Ascending aorta (tissue), 2 donors: ENCODE results near the gene STX7. TPM values are rescaled to one million over a fixed set of nuclear protein-coding genes. Genes with fewer than 3 reads are reported as not detected.

Source experiments
- DNase-seq, 2 donors: peaks; one replicate each; pipeline ENCODE4 v3.0.0-alpha.2; 2019; ENCODE audit warnings: low spot score in 2 of 2
- H3K27ac ChIP-seq, 2 donors: fragments of 200-600 bp; sonication (generic); one replicate each; pipeline ENCODE4 v1.5.1; 2016 to 2017; ENCODE audit warnings: mild to moderate bottlenecking in 1 of 2
- H3K27me3 ChIP-seq: fragments of 200-600 bp; sonication (generic); one replicate; pipeline ENCODE4 v1.5.1; 2017
- H3K36me3 ChIP-seq, 2 donors: fragments of 200-600 bp; sonication (generic); one replicate each; pipeline ENCODE4 v1.5.1; 2016
- H3K4me1 ChIP-seq, 2 donors: fragments of 200-600 bp; sonication (generic); one replicate each; pipeline ENCODE4 v1.5.1; 2016 to 2017; ENCODE audit warnings: mild to moderate bottlenecking in 1 of 2
- H3K4me3 ChIP-seq, 2 donors: fragments of 200-600 bp; sonication (generic); one replicate each; pipeline ENCODE4 v1.5.1; 2016 to 2017; ENCODE audit warnings: mild to moderate bottlenecking in 1 of 2
- H3K9me3 ChIP-seq, 2 donors: fragments of 200-600 bp; sonication (generic); one replicate each; pipeline ENCODE4 v1.5.1; 2016
- CTCF ChIP-seq, 3 experiments: fragments of 200-600 bp in 2 of 3; fragments of 450-650 bp in 1 of 3; sonication (generic) in 2 of 3; IDR thresholded peaks; one replicate each; pipeline ENCODE4 v1.5.1; 2016 to 2019; ENCODE audit warnings: antibody characterized with exemption in 3 of 3, mild to moderate bottlenecking in 1 of 3, moderate library complexity in 1 of 3
- intact Hi-C: fragments of 100-400 bp; cut with DNase I; formaldehyde crosslinking; loops from one replicate; pipeline ENCODE4 v1.15.1; 2023
- total RNA-seq: library from RNA; depleted of rRNA; stranded (reverse); fragments of >200 nt; gene quantifications from one replicate; pipeline ENCODE4 v1.1.0, GENCODE V29; 2016

Gene STX7
- total RNA-seq, 1 donor from 2014 or later, result 18.3 TPM

GRCh38 chr6:132465530-132466485, 47.1 kb downstream of the STX7 start:
- Histone ChIP-seq H3K9me3 (no peaks in the 10 kb centered on the region), H3K4me1 (no peaks in the 10 kb centered on the region), H3K4me3 (no peak overlapping the region), H3K27ac (no peak overlapping the region), H3K27me3 (no peaks in the 10 kb centered on the region), H3K36me3 (peaks cover 42 to 91% of the 10 kb centered on the region in 2 donors)
- TF ChIP-seq CTCF (IDR thresholded peaks at IDR 0.05), result no peak
- DNase-seq, result no peak
- intact Hi-C loops, result no loop called here

GRCh38 chr6:132464538-132465256, 48.2 kb downstream of the STX7 start:
- Histone ChIP-seq H3K27me3 (no peaks in the 10 kb centered on the region), H3K4me3 (no peak overlapping the region), H3K9me3 (no peaks in the 10 kb centered on the region), H3K27ac (no peak overlapping the region), H3K36me3 (peaks cover 40 to 91% of the 10 kb centered on the region in 2 donors), H3K4me1 (no peaks in the 10 kb centered on the region)
- DNase-seq, result no peak
- no peak for TF ChIP-seq CTCF (IDR thresholded peaks at IDR 0.05)
- intact Hi-C loops, result no loop called here

- Histone ChIP-seq H3K4me1 (no peaks in the 10 kb centered on the region), H3K27ac (no peak overlapping the region), H3K9me3 (no peaks in the 10 kb centered on the region), H3K27me3 (no peaks in the 10 kb centered on the region), H3K4me3 (no peak overlapping the region), H3K36me3 (peaks cover 49 to 91% of the 10 kb centered on the region in 2 donors)
- intact Hi-C loops, result no loop called here
- no peak for DNase-seq
- no peak for TF ChIP-seq CTCF (IDR thresholded peaks at IDR 0.05)
Measured at GRCh38 chr6:132461958-132462357, 51.0 kb downstream of the STX7 start.

GRCh38 chr6:132459605-132459952, 53.3 kb downstream of the STX7 start:
- intact Hi-C loops, result no loop called here
- Histone ChIP-seq H3K27me3 (no peaks in the 10 kb centered on the region), H3K4me3 (no peak overlapping the region), H3K4me1 (no peaks in the 10 kb centered on the region), H3K9me3 (no peaks in the 10 kb centered on the region), H3K36me3 (peaks cover 60 to 85% of the 10 kb centered on the region in 2 donors), H3K27ac (no peak overlapping the region)
- no peak for TF ChIP-seq CTCF (IDR thresholded peaks at IDR 0.05)
- DNase-seq, result no peak

- TF ChIP-seq CTCF (IDR thresholded peaks at IDR 0.05), result no peak
- peaks cover 59 to 85% of the 10 kb centered on the region in 2 donors for H3K36me3 ChIP-seq
Measured at GRCh38 chr6:132458887-132459604, 53.9 kb downstream of the STX7 start.

More at GRCh38 chr6:132458887-132459604, 53.9 kb downstream of the STX7 start:
- H3K4me3 ChIP-seq, result no peak overlapping the region
- H3K27ac ChIP-seq, result no peak overlapping the region
- no peak for DNase-seq
- no peaks in the 10 kb centered on the region for H3K9me3 ChIP-seq
- intact Hi-C loops, result no loop called here
- H3K27me3 ChIP-seq, result no peaks in the 10 kb centered on the region
- no peaks in the 10 kb centered on the region for H3K4me1 ChIP-seq
